Posterior cingulate gyrus (tissue), 11 donors: ENCODE data around the gene CABLES1.

Experiments used
- DNase-seq, 10 donors: peaks; one replicate each; pipeline versions ENCODE4 v3.0.0 to v3.0.0-alpha.2; 2020 to 2021; ENCODE audit warnings: mixed read lengths in 3 of 10
- intact Hi-C: fragments of 100-400 bp; cut with DNase I; formaldehyde crosslinking; loops from one replicate; pipeline ENCODE4 v1.15.1; 2023

The CABLES1 gene

DNA sequence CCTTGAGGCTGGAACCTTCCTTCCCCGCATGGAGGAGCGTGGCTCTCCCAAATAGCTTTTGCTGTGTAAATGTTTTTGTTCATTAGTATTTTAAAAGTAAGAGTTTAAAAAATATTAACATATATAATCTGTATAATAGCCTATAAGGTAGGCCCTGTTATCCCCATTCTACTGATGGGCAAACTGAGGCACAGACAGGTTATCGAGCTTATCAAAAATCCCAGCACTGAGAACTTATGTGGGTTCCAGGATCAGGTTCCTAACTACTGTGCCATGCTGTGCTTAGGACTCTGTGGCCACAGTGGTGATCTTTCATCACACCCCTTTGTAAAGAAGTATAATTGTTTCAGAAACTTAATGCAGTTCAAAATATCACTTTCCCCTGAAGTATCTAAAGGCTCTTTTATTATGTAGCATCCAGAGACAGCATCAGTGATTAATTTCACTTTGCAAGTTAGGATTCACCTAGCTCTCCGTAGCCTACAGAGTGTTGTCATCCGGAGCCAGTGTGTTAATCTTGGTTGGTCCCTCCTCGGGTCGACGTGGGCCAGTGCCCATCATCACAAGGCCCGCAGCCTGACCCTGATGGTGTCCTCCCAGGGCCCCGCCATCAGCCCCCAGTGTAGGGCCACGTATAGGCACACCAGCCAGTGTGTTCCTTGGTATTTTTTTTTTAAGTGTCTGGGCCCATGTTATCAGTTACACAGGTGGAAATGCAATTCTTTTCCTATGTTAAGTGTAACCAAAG is 28.7 kb downstream of the CABLES1 start:
- DNase-seq, result peak in 1 of 10 donors; percentile 25
- intact Hi-C loops, result no loop called here

DNA sequence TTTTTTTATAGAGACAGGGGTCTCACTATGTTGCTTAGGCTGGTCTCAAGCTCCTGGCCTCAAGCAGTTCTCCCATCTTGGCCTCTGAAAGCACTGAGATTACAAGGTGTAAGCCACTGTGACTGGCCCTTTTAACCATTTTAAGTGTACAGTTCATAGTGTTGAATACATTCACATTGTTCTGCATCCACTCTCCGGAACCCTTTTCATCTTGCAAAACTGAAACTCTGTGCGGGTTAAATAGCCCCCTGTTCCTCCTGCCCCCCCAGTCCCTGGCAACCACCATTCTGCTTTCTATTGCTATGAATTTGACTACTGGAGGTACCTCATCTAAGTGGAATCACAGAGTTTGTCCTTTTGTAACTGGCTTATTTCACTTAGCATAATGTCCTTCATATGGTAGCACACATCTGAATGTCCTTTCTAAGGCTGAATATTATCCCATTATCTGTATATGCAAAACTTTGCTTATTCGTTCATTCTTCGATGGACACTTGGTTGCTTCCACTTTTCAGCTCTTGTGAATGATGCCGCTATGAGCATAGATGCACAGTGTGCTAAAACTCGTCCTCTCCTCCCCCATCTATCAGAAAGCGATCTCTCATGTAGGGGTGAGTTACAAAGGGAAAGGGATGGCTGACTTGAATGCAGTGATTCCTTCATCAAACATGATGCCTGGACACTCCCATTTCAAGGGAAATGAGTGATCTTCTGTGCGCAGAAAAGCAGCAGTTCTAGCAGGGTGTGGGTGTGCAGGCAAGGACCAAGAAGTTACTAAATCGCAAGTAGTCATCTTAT is 30.2 kb downstream of the CABLES1 start:
- intact Hi-C loops, result no loop called here
- no peak for DNase-seq

DNA sequence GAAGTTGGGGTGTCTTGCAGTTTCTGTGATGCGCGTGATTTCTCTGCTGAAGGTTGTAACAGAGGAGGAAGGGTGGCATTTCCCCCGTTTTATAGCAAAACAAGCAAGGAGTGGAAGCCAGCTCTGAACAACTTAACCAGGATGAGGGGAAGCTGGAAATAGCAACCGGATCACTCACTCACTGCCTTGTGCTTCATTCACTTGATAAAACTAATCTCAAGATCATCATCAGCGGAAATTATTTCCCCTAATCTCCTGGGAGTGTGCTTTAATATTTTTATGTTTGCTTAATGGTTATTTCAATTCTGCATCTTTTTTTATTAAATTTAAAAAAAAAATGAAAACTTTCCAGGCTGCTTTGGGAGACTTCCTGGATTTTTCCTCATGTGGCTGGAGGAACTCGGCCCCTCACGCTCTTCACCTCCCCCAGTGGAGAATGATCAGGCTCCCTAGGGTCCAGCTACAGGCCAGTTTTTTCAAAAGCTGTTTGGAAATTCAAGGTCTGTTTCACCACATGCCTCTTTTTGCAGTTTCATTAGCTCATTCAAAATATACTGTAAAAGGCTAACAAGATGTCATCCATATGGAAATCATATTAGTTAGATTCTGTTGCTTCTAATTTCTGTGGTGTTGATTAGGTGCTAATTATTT is 31.7 kb downstream of the CABLES1 start:
- DNase-seq, result no peak
- intact Hi-C loops, result no loop called here

DNA sequence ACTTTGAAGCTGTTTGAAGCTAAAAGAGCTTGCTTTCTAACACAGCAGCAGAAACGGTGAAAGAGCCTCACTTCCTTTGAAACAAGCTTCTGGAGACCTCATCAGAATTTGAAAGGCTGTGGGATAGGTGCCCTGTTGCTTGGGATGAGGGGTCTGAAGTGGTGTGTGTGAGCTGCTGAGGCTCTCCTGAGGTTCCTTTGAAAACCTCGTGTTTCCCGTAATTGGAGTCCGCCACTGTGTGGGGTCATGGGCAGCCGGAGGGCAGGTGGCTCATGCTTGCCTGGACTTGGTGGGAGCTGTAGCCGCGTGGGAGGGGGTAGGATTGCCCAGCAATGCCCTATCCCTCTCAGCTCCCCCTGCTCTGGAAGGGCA is 34.4 kb downstream of the CABLES1 start:
- peak in 1 of 10 donors; percentile 77 for DNase-seq
- intact Hi-C loops, result no loop called here

DNA sequence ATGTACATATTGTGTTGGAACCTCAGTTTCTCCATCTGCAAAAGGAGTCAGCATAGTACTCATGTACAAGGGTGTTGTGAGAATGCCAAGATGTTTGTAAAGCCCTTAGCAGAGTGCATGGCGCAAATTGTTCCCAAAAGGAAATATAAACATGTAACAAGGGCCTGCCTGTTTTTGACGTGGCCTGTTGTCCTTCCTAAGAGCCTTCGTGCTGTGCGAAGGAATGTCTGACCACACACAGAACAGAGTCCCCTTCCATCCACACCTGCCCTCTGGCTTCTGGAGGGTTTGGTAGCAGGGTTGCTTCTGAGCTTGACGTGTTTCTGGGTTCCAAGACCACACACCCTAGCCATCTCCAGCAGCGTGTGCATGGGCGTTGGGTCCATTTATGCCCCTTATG is 34.9 kb downstream of the CABLES1 start:
- intact Hi-C loops, result no loop called here
- no peak for DNase-seq

DNA sequence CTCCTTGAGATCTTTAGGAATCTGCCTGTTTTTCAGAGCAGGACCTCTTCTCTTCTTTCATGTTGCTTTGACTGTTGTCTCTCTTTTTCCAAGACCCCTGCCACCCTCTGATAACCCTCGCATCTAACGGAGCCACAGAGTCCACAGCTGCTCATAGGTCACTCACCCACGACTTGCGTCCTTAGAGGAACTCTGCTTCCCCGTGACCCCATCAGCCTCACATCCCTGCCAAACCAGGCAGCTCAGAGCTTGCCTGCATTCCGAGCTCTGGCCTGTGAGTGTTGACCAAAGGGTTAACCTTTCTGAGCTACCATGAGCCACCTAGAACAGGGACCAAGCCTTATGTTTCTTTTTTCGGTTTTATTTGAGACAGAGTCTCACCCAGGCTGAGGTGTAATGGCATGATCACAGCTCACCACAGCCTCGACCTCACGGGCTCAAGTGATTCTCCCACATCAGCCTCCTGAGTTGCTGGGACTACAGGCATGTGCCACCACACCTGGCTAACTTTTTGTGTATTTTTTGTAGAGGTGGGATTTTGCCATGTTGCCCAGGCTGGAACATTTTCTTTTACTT is 36.4 kb downstream of the CABLES1 start:
- intact Hi-C loops, result no loop called here
- DNase-seq, result peak in 1 of 10 donors; percentile 66

DNA sequence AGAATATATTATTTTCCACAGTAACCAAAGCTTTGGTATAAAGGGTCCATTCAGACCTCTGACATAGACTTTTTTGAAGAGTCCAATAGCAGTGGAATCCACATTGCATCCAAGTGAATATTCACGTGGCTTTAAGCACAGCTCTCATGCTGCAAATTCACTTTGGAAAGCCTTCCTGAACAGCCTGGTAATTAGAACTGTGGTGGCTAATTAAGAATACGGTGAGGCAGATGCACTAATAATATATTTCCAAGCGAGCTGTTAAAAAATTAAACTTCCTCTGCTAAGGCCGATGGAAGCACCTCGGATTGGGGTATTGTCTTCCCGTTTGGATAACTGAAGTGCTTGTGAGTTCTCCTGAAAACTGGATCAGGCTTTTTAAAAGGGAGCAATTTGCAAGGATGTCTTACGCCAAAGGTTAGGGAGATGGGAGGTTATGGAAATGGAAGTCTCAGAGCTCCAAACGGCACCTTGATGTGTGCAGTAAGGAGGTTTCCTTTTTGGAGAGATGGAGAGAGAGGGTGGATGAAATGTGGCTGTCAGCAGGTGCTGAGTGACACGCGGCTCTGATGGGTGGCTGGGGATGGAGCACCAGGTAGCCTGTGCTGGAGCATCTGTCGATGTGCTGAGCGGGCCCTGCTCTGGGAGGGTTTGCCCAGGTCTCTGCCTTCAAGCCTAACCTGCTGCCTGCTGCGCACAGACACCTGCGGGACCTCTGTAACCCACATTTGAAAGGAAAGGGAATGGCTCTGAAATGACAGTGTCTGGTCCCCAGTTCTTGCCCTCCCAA is 37.5 kb downstream of the CABLES1 start:
- intact Hi-C loops, result no loop called here
- peak in 1 of 10 donors; percentile 57 for DNase-seq

DNA sequence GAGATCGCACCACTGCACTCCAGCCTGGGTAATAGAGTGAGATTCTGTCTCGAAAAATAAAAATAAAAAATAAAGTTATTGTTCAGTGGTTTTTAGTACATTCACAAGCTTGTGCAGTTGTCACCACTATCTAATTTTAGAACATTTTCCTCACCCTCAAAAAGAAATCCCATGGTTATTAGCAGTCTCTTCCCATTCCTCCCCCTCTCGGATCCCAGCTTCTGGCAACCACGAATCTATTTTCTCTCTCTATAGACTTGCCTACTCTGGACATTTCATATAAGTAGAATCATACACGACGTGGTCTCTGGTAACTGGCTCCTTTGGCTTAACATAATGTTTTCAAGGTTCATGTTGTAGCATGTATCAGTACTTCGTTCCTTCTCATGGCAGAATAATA is 38.6 kb downstream of the CABLES1 start:
- intact Hi-C loops, result no loop called here
- no peak for DNase-seq

DNA sequence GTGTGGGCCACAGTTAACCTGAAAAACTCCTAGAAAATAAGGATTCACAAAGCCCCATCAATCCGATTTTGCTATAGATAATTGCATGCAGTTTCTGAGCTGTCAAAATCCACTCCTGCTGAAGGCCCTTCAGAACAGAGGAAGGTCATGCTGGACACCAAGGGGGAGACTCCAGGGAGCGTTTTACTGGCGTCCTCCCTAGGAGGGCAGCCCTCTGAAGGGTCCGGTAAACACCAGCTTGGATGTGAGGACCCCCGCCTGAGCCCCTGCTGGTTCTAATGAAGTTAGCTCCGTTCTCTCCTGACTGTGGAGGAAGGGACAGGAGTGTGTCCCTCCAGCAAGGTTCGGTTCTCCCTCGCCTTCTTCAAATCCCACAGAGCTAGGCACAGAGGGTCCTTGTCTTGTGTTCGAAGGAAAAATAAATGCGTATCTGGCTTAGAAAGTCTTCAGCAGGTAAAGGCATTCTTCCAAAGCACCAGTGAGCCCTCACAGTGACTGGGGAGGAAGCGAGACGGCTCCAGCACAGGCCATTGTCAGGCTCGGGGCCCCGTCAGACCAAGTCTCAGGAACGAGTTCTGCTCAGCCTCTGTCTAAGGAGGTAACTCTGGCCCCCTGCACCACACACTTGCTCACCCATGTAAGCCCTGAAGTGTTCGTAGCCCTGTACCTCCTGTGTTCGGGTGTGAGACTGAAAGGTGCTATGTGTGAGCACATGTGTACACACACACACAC is 41.6 kb downstream of the CABLES1 start:
- intact Hi-C loops, result no loop called here
- DNase-seq, result peak in 1 of 10 donors; percentile 53

DNA sequence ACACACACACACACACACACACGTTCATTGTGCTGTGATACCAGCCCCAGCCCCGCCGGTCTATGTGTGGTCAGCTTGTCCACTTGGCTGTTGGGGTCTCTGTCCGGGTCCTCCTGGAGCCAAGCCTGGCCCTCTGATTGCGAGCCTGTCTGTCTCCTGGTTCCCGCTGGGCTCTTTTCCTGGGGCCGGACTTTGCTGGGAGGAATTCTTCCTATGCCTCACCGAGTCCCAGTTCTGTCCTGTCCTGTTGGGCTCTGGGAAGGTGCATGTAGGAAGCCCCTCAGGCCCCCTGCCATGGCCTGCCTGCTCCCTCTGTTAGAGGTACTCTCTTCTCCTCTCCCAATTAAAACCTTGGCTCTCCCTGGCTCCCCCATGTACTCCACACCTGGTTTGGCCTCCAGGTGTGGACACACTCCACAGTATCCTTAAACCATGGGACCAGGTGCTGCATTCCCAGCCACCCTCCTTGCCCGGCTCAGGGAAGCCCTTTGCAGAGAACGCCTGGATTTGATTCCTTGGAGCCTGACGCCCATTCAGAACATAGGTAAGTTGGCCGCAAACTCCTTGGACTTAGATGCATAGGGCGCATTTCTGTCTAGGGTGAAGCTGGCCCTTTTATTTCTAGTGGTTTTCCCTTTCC is 42.3 kb downstream of the CABLES1 start:
- DNase-seq, result peak in 1 of 10 donors; percentile 82
- intact Hi-C loops, result no loop called here

DNA sequence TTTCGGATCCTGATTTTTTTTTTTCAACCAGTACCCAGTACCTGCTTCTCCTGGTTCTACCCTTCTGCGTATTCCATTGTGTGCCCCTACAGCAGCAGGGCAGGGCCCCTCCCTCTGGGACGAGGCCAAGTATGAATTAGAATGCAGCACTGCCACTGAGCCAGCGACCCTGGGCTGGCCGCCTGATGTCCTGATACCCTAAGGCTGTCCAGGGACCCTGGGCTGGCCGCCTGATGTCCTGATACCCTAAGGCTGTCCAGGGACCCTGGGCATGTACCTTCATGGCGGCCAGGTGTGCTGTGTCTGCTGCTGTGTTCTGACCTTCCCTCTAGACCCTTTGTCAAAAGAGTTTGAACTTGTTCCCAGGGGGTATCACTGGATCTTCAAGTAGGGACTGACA is 42.9 kb downstream of the CABLES1 start:
- intact Hi-C loops, result no loop called here
- peak in 1 of 10 donors; percentile 57 for DNase-seq

DNA sequence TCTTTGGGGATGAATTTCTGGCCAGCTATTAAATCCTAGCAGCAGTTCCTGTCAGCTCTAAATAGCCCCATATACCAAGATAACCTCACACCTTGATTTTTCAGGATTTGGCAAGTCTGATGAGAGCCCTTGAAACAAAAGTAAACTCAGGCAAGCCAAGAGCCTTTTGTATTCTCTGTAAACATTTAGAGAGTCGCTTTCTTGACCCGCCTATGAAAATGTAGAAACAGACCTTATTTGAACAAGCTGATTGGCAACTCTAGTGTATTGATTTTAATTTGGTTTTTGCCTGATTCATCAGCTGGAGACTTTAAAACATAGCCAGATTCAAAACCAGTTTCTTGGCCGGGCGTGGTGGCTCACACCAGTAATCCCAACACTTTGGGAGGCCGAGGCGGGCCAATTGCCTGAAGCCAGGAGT is 43.4 kb downstream of the CABLES1 start:
- intact Hi-C loops, result no loop called here
- DNase-seq, result peak in 1 of 10 donors; percentile 34

DNA sequence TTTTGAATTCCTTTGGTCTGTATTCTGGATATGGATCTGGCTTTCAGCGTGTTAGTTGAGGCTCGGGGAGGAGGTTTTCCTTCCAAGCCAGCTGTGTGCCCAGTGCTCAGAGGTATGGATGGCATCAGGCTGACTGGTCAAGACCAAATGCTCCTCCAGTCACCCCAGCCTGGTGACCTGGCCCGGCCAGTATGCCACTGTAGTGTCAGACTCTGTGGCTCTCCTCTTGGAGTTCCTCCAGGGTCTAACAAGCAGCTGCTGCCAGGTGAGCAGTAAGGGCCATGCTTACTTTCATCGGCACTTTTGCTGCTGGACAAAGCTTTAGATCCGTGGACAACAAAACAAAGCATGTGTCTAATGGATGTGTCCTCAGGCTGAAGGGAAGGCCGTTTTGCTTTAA is 44.1 kb downstream of the CABLES1 start:
- DNase-seq, result peak in 1 of 10 donors; percentile 53
- intact Hi-C loops, result no loop called here

DNA sequence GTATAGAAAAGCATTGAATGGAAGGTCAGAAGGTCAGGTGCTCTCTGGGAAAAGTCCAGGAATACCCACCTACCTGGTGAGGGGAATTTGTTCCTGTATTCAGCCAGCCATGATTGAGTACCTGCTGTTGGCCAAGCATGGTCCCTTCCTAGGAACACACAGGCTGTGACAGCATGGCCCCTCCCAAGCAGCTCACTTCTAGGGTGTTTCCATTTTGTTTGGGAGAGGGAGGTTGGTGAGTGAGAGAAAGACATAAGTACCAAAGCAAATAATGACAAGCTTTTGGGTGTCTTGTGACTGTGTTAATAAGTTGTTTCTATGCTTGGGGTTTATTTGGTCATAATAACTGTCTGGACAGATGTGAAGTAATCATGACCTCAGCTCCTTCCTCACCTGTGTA is 46.3 kb downstream of the CABLES1 start:
- intact Hi-C loops, result no loop called here
- DNase-seq, result peak in 1 of 10 donors; percentile 11

DNA sequence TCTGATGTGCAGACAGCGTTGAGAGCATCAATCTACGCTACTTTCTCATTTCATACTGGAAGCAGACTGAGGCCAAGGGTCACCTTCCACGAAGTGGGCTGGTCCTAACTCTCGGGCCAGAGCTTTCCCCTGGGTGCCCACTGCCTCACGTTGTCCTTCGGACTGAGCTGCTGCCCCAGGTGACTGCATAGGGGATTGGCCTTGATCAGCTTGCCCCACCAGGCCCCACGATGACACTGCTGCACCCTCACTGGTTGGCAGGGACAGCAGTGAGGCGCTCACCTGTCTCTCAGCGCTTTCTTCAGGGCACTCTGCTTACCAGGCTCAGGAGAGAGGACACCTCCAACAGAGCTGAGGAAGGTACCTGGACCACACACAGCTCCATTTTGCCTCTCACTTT is 47.3 kb downstream of the CABLES1 start:
- peak in 1 of 10 donors; percentile 57 for DNase-seq
- intact Hi-C loops, result no loop called here

DNA sequence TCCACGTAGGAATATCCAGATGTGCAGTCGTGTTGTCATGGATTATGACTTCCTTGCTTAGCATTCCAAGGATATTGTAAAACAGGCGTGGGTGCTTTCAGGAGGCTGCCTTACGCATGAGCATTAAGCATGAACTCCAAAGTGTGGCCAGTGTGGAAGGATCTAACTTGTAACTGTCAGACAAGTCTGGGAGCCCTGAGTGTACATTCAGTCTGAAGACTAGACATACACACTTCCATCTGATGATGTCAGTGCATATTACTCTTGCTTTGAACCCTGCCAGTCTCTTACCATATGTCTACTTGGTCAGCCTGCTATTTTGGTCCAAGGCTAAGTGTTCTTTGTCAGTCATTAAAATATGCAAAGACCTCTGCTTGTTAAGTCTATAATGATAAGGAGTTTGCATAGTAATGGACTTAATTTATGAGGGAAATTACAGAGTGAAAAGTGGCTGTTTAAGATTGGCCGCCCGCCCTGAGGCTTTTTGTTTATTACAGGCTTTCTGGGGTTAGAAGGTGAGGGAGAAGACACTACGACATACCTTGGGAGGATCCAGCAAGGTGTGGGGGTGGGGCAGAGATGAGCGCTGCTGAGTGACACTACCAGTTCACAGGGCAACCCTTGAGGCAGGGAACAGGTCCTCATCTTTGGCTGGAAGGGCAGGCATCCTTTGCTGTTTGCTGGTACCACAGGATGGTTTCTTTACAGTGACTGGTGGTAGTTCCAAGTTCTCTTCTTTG is 48.3 kb downstream of the CABLES1 start:
- intact Hi-C loops, result no loop called here
- peak in 1 of 10 donors; percentile 30 for DNase-seq

DNA sequence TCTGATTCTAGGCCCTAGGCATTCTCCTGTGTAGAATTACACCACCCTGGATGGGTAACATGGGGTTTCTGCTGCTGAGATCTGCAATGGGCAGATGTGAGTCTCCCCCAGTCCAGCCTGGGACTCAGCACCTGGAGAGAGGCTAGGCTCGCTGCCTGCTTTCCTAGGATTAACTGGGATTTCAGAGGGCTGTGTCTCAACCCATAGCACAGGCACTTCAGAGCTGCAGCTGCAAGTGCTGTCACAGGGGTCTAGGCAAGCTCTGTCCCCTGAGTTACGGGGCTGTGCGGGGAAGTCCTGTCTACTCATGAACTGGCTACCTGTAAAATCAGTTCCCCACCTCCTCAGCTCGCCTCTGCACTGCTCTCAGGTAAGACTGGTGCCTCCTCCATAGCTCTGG is 51.5 kb downstream of the CABLES1 start:
- intact Hi-C loops, result no loop called here
- no peak for DNase-seq

DNA sequence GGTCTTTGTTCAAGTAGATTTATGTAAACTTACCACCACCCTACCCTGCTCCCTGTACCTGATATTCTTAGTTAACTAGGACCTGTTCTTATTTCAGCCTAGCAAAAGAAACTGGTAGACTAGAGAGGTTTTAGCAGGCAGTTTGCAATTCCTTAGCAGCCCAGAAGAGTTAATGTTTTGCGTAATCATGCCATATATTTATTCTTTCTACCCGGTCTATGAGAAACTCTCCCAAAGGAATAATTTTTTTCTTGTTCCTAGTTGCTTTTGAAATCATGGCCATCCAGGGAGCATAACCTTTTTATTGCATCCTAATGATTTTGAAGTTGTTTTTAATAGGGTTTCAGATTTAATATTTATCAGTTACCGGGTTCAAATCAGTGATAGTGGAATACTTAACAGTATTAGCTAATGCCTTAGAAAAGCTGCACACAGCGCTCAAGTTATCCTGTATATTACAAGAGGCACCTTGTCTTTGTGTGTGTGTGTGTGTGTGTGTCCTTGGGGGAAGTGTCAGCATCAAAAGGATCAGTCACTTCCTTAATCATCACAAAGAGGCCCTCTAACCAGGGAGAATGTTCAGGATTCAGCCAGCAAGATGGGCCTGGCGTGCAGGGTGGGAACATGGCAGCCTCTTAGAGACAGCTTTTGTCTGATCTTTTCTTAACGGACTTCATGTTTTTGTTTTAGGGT is 52.9 kb downstream of the CABLES1 start:
- no peak for DNase-seq
- intact Hi-C loops, result no loop called here
